PFSK-1 (cell line): Measurements from ENCODE around the gene MTIF3.

ENCODE experiments used
- FOXP2 ChIP-seq: optimal IDR thresholded peaks from 2 replicates; pipeline ENCODE3; 2011; ENCODE audit warnings: borderline replicate concordance, control low read depth, inconsistent platforms; ENCODE audit not compliant: insufficient read depth; ENCODE audit errors: extremely low read length, extremely low read depth
- POLR2AphosphoS5 ChIP-seq: IDR thresholded peaks from 2 replicates; pipeline ENCODE4 v1.6.1; 2012; ENCODE audit warnings: low read depth, mild to moderate bottlenecking, control low read depth, low read length, moderate library complexity
- REST ChIP-seq, 2 experiments: IDR thresholded peaks; 2 replicates each; pipeline versions ENCODE4 v1.6.1 to v1.8.0; 2011 to 2012; ENCODE audit warnings: low read depth in 2 of 2, low read length in 2 of 2, control low read depth in 1 of 2, inconsistent platforms in 1 of 2, mild to moderate bottlenecking in 1 of 2, moderate library complexity in 1 of 2; ENCODE audit not compliant: insufficient read depth in 1 of 2
- SIN3A ChIP-seq: IDR thresholded peaks from 2 replicates; pipeline ENCODE4 v1.6.1; 2012; ENCODE audit warnings: mild to moderate bottlenecking, low read length, moderate library complexity, borderline replicate concordance; ENCODE audit not compliant: insufficient read depth
- TAF1 ChIP-seq: IDR thresholded peaks from 2 replicates; pipeline ENCODE4 v1.6.1; 2012; ENCODE audit warnings: low read length, control low read depth, borderline replicate concordance; ENCODE audit not compliant: insufficient read depth

- TF ChIP-seq TAF1 (no peak), REST (IDR thresholded peaks at IDR 0.05; ENCODE audit: insufficient read depth in 1 of 2, low read depth in 2 of 2, low read length in 2 of 2) (no peak), POLR2AphosphoS5 (no peak), FOXP2 (no peak), SIN3A (no peak)
These were observed 54.0 kb downstream of the MTIF3 start for GRCh38 chr13:27396252-27396846.
